GM06990 (cell line): ENCODE measurements around the gene ASCC3.

ENCODE experiments used
- DNase-seq: peaks from one replicate; pipeline ENCODE4 v3.0.0-alpha.2; 2011; ENCODE audit not compliant: insufficient read length; ENCODE audit errors: extremely low read depth
- H3K27me3 ChIP-seq: replicated peaks from 2 replicates; pipeline ENCODE4 v1.6.0; 2011; ENCODE audit warnings: low read length; ENCODE audit not compliant: control insufficient read depth, insufficient read depth
- H3K36me3 ChIP-seq: 2 replicates; pipeline ENCODE4 v1.5.1; 2011; ENCODE audit warnings: low read length; ENCODE audit not compliant: control insufficient read depth, insufficient read depth
- H3K4me3 ChIP-seq: replicated peaks from 2 replicates; pipeline ENCODE4 v1.5.1; 2011; ENCODE audit warnings: low read depth, mild to moderate bottlenecking, control low read depth, low read length
- CTCF ChIP-seq: IDR thresholded peaks from 2 replicates; pipeline ENCODE4 v1.5.1; 2011; ENCODE audit warnings: low read length, control low read depth, mild to moderate bottlenecking, inconsistent platforms; ENCODE audit not compliant: insufficient read depth, poor library complexity, severe bottlenecking

ASCC3 gene

DNA sequence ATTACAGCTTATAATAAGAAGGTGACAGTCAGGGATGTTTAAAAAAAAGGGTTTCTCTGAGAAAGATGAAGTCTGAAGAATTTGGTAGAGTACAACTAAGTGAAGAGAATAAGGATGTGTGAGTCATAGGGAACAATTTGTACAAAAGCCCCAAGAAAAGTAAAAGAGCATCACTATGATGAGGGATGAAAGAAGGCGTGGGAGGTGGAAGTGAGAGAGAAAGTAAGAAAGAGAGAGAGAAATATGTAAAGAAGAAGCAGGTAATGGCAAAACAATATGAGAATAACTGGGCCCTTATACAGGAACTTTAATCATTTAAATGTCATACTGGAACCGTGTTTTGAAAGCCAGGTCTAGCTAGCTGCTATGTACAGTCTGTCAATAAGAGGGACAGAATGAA, 179.4 kb downstream of the ASCC3 start:
- Histone ChIP-seq H3K36me3 (no peaks in the 10 kb centered on the region), H3K27me3 (no peaks in the 10 kb centered on the region)
- no peak for DNase-seq

DNA sequence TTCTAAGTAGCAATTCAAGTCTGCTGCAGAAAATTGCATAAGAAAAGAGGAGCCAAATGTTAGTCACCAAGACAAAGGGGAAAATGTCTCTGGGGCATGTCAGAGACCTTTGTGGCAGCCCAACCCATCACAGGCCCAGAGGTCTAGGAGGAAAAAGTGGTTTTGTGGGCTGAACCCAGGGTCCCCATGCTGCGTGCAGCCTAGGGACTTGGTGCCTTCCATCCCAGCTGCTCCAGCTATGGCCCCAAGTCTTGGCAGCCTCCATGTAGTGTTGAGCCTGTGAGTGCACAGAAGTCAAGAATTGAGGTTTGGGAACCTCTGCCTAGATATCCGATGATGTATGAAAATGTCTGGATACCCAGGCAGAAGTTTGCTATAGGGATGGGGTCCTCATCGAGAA, 181.1 kb downstream of the ASCC3 start:
- no peak for DNase-seq
- no peak for TF ChIP-seq CTCF
- H3K36me3 ChIP-seq, result no peaks in the 10 kb centered on the region

More for the DNA sequence above, 179.4 kb downstream of the ASCC3 start:
- H3K4me3 ChIP-seq, result no peak overlapping the region
- no peak for TF ChIP-seq CTCF

DNA sequence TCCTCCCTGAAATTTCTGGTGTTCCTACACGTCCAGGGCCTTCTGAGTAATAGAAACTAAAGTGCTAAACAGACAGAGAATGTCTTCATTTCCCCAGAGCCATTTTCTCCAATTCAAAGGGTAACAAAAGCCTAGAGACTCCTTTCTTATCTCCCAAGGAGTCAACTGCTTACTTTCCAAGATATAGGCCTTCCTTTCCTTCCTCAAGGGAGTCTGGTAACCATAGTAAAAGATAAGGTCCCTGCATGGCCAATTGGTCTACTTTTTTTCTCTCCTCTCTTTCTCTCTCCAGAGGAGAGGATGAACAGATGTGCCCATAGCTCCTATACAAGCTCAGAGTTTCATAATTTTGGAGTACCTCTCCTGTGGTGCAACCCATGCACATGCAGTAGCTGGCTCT, 185.7 kb downstream of the ASCC3 start:
- Histone ChIP-seq H3K36me3 (no peaks in the 10 kb centered on the region), H3K4me3 (no peak overlapping the region), H3K27me3 (no peaks in the 10 kb centered on the region)
- no peak for TF ChIP-seq CTCF
- no peak for DNase-seq

More for the DNA sequence above, 181.1 kb downstream of the ASCC3 start:
- Histone ChIP-seq H3K4me3 (no peak overlapping the region), H3K27me3 (no peaks in the 10 kb centered on the region)

DNA sequence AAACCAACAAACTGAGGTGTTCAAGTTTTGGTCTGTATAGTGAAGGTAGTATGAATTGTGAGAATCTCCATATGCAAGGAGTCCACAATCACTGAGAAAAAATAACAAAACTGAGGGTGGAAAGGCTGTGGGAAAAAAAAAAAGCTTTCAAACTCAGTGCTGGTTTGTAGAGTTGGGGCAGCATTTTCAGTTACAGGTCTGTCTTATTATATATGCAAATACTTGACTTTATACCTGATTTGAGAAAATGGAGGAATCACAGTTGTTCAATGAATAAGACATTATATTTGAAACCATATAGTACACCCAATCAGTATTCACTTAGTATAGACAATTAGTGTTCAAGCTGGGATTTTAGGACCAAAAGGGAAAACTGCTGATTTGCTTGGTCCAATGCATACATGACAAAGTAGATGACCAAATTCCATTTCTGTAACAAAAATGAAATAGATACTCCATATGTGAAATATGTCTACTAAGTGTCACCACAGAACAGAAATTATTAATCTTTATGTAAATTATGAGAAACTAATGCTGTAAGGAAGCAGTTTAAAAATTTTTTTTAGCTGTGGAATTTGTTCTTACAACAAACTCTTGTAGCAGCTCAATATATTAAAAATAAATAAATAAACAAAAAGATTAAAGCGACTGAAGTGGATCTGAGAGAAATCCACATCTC, 187.7 kb downstream of the ASCC3 start:
- no peak for DNase-seq
- H3K27me3 ChIP-seq, result no peaks in the 10 kb centered on the region
- no peak overlapping the region for H3K4me3 ChIP-seq
- H3K36me3 ChIP-seq, result no peaks in the 10 kb centered on the region
- TF ChIP-seq CTCF, result no peak

- no peak overlapping the region for H3K4me3 ChIP-seq
- H3K27me3 ChIP-seq, result no peaks in the 10 kb centered on the region
- H3K36me3 ChIP-seq, result no peaks in the 10 kb centered on the region
- TF ChIP-seq CTCF, result no peak
- DNase-seq, result no peak
Observed at GRCh38 chr6:100691972-100692371, 189.2 kb downstream of the ASCC3 start.

DNA sequence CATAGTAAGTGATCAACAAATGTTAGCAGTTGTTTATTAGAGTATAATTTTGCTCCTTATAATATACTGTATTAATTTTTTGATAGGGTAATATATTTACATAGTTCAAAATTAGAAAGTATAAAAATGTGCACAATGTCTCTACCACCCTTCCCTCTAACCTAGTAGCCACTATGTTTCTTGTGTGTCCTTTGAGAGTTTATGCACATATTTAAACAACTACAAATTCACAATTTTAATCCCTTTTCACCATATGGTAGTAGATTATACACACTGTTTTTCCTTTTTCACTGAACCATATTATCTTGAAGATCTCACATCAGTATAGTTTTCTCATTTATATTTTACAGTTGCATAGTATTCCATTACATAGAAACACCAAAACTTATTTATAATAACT, 194.9 kb downstream of the ASCC3 start:
- TF ChIP-seq CTCF, result no peak
- DNase-seq, result no peak
- no peaks in the 10 kb centered on the region for H3K27me3 ChIP-seq
- H3K36me3 ChIP-seq, result no peaks in the 10 kb centered on the region
- no peak overlapping the region for H3K4me3 ChIP-seq
